Testis (tissue), 3 donors: ENCODE data around the gene FAM219B. TPM values are rescaled to one million over a fixed set of nuclear protein-coding genes. Genes with fewer than 3 reads are reported as not detected.

ENCODE experiments used
- DNase-seq: peaks from one replicate; pipeline ENCODE4 v3.0.0-alpha.2; 2019
- H3K27ac ChIP-seq, 2 donors: fragments of 200-600 bp; sonication (generic); one replicate each; pipeline ENCODE4 v1.5.1; 2019
- H3K27me3 ChIP-seq: fragments of 200-600 bp; sonication (generic); one replicate; pipeline ENCODE4 v1.5.1; 2019
- H3K36me3 ChIP-seq: fragments of 200-600 bp; sonication (generic); one replicate; pipeline ENCODE4 v1.5.1; 2017; ENCODE audit warnings: low read depth; ENCODE audit errors: missing control alignments
- H3K4me1 ChIP-seq: fragments of 200-600 bp; sonication (generic); one replicate; pipeline ENCODE4 v1.5.1; 2019
- H3K4me3 ChIP-seq, 2 donors: fragments of 200-600 bp; sonication (generic); one replicate each; pipeline ENCODE4 v1.5.1; 2017 to 2019
- H3K9me3 ChIP-seq: fragments of 200-600 bp; sonication (generic); one replicate; pipeline ENCODE4 v1.5.1; 2017
- CTCF ChIP-seq, 3 experiments: fragments of 450-650 bp in 2 of 3; fragments of 200-600 bp in 1 of 3; sonication (generic) in 1 of 3; IDR thresholded peaks; one replicate each; pipeline ENCODE4 v1.5.1; 2016 to 2019; ENCODE audit warnings: antibody characterized with exemption in 3 of 3, mild to moderate bottlenecking in 2 of 3, moderate library complexity in 1 of 3
- POLR2A ChIP-seq: fragments of 450-650 bp; IDR thresholded peaks from one replicate; pipeline ENCODE4 v1.6.1; 2017; ENCODE audit warnings: antibody characterized with exemption, mild to moderate bottlenecking, moderate library complexity
- WGBS, 2 donors: methylation state at CpG; one replicate each; pipeline ENCODE4 v1.1.5; 2018; 5-methylcytosine and 5-hydroxymethylcytosine counted together
- intact Hi-C: fragments of 100-400 bp; cut with DNase I; formaldehyde crosslinking; loops from one replicate; pipeline ENCODE4 v1.15.1; 2023; ENCODE audit warnings: low total_unique reads
- polyA plus RNA-seq: library from polyadenylated mRNA; stranded (reverse); fragments of 350-450 nt; fragmentation: Illumina TruSeq; extraction: RNeasy Lipid Tissue Mini Kit (QIAGEN cat#74804); gene quantifications from one replicate; pipeline ENCODE4 v1.2.3, GENCODE V29; 2014; ENCODE audit warnings: low read depth, low replicate concordance; ENCODE audit not compliant: insufficient read depth
- total RNA-seq, 2 donors: library from RNA; depleted of rRNA; stranded (reverse); fragments of >200 nt; gene quantifications; one replicate each; pipeline ENCODE4 v1.2.3, GENCODE V29; 2016

Gene FAM219B
- total and polyA plus RNA-seq, 3 donors from 2014 or later, result 32.6 to 40.6 (median 40.2) TPM

- intact Hi-C loops, result no loop called here
- no peak overlapping the region for H3K27ac ChIP-seq
Observed at GRCh38 chr15:74913041-74913440, 6.4 kb upstream of the FAM219B start.

GRCh38 chr15:74908635-74909034, 2.0 kb upstream of the FAM219B start:
- no peak for DNase-seq
- Histone ChIP-seq H3K9me3 (no peaks in the 10 kb centered on the region), H3K27me3 (no peaks in the 10 kb centered on the region), H3K27ac (no peak overlapping the region), H3K36me3 (no peaks in the 10 kb centered on the region), H3K4me1 (peaks cover 12% of the 10 kb centered on the region), H3K4me3 (no peak overlapping the region)
- intact Hi-C loops, result no loop called here
- no peak for TF ChIP-seq CTCF (IDR thresholded peaks at IDR 0.05)
- TF ChIP-seq POLR2A, result no peak
- 97% methylated on average over 4 of the region's 4 CpGs for WGBS, 2 donors

More at GRCh38 chr15:74913041-74913440, 6.4 kb upstream of the FAM219B start:
- Histone ChIP-seq H3K36me3 (no peaks in the 10 kb centered on the region), H3K4me1 (no peaks in the 10 kb centered on the region), H3K9me3 (no peaks in the 10 kb centered on the region), H3K27me3 (no peaks in the 10 kb centered on the region), H3K4me3 (no peak overlapping the region)
- TF ChIP-seq POLR2A (no peak), CTCF (IDR thresholded peaks at IDR 0.05) (no peak)
- no peak for DNase-seq
- 84 to 94% methylated on average over 9 of the region's 9 CpGs for WGBS, 2 donors

GRCh38 chr15:74907163-74907870, 666 bp upstream of the FAM219B start:
- TF ChIP-seq POLR2A, result no peak
- no peak for TF ChIP-seq CTCF (IDR thresholded peaks at IDR 0.05)
- intact Hi-C loops, result no loop called here

GRCh38 chr15:74906067-74906449, 593 bp downstream of the FAM219B start:
- TF ChIP-seq POLR2A, result no peak
- TF ChIP-seq CTCF (IDR thresholded peaks at IDR 0.05), result no peak
- intact Hi-C loops, result no loop called here
- 0 to 1% methylated on average over 8 to 20 of the region's 20 CpGs for WGBS, 2 donors
- DNase-seq, result peak; percentile 42
- Histone ChIP-seq H3K4me3 (peak overlapping the region; percentile 80 to 81), H3K9me3 (no peaks in the 10 kb centered on the region), H3K27ac (peak overlapping the region; percentile 77 to 84), H3K27me3 (no peaks in the 10 kb centered on the region), H3K4me1 (peaks cover 16% of the 10 kb centered on the region), H3K36me3 (no peaks in the 10 kb centered on the region)

More at GRCh38 chr15:74907163-74907870, 666 bp upstream of the FAM219B start:
- Histone ChIP-seq H3K27ac (peak overlapping the region; percentile 77 to 84), H3K27me3 (no peaks in the 10 kb centered on the region), H3K9me3 (no peaks in the 10 kb centered on the region), H3K4me1 (peaks cover 12% of the 10 kb centered on the region), H3K4me3 (peak overlapping the region; percentile 80 to 81), H3K36me3 (no peaks in the 10 kb centered on the region)
- DNase-seq, result peak; percentile 22
- WGBS, 2 donors, result 26 to 30% methylated on average over 8 of the region's 8 CpGs
